GM12878 (cell line): ENCODE results near the gene OSBPL2. TPM values are rescaled to one million over a fixed set of nuclear protein-coding genes. Genes with fewer than 3 reads are reported as not detected.
A peak's percentile ranks its signal among the peaks of the same experiment; 100 is the strongest.

Experiments used
- ATAC-seq: fragments of 200-7000 bp; cut with Tn5 transposase; 3 replicates; pipeline ENCODE4 v1.9.1; 2020; ENCODE audit warnings: mild to moderate bottlenecking, moderate library complexity
- BruUV-seq: library from RNA; stranded (reverse); fragments of 400-500 nt; replicated peaks from 2 replicates; lab custom pipeline; 2021; lab: Mats Ljungman, UMichigan
- CTCF ChIA-PET: fragments of 300-600 bp; sonication (Branson Sonifier 250); formaldehyde crosslinking; extraction: SDS; loops from one replicate; lab custom pipeline; 2021; ENCODE audit warnings: inconsistent platforms; lab: Yijun Ruan, JAX
- POLR2A ChIA-PET: fragments of 350-600 bp; formaldehyde crosslinking; extraction: SDS; loops from one replicate; lab custom pipeline; 2021; ENCODE audit warnings: inconsistent platforms; lab: Charles Lee
- RAD21 ChIA-PET: fragments of 300-600 bp; sonication (Branson Sonifier 250); formaldehyde crosslinking; loops from one replicate; lab custom pipeline; 2023; ENCODE audit warnings: antibody characterized with exemption; ENCODE audit not compliant: unreplicated experiment; lab: Charles Lee
- SMC1A ChIA-PET: fragments of 300-600 bp; sonication (Branson Sonifier 250); formaldehyde crosslinking; loops from one replicate; lab custom pipeline; 2023; ENCODE audit not compliant: unreplicated experiment, uncharacterized antibody; lab: Charles Lee
- DNase-seq: peaks from one replicate; pipeline ENCODE4 v3.0.0-alpha.2; 2011; ENCODE audit warnings: low read depth, low spot score
- FAIRE-seq: peaks from 3 replicates; lab custom pipeline; 2011; peaks lifted over from hg19 to GRCh38; lab: Jason Lieb, UNC
- H2AFZ ChIP-seq: 2 replicates; pipeline ENCODE4 v1.6.0; 2011; ENCODE audit warnings: low read depth, low read length, control low read depth; ENCODE audit not compliant: control insufficient read depth
- H3K27ac ChIP-seq: 2 replicates; pipeline ENCODE4 v1.5.1; 2011; ENCODE audit warnings: control low read depth; ENCODE audit not compliant: control insufficient read depth, insufficient read depth
- H3K27me3 ChIP-seq, 2 experiments: replicated peaks in 1 of 2; 2 replicates each; pipeline versions ENCODE4 v1.6.0 to v1.6.1; 2011; ENCODE audit warnings: low read length in 1 of 2; ENCODE audit not compliant: control insufficient read depth in 2 of 2, insufficient read depth in 2 of 2
- H3K36me3 ChIP-seq, 2 experiments: 2 replicates each; pipeline ENCODE4 v1.5.1; 2011; ENCODE audit warnings: low read length in 1 of 2; ENCODE audit not compliant: control insufficient read depth in 2 of 2, insufficient read depth in 2 of 2
- H3K4me1 ChIP-seq: 2 replicates; pipeline ENCODE4 v1.6.1; 2011; ENCODE audit warnings: mild to moderate bottlenecking, low read length, moderate library complexity, mixed read lengths; ENCODE audit not compliant: control insufficient read depth, insufficient read depth
- H3K4me2 ChIP-seq: 2 replicates; pipeline ENCODE4 v1.6.0; 2011; ENCODE audit warnings: control low read depth; ENCODE audit not compliant: control insufficient read depth, insufficient read depth
- H3K4me3 ChIP-seq: fragments of 200-600 bp; sonication (generic); 2 replicates; pipeline ENCODE4 v1.5.1; 2016
- H3K79me2 ChIP-seq: 2 replicates; pipeline ENCODE4 v1.6.0; 2011; ENCODE audit warnings: low read length; ENCODE audit not compliant: control insufficient read depth, insufficient read depth
- H3K9ac ChIP-seq: 2 replicates; pipeline ENCODE4 v1.8.0; 2011; ENCODE audit warnings: low read length, control low read depth, mixed read lengths; ENCODE audit not compliant: control insufficient read depth, insufficient read depth
- H3K9me3 ChIP-seq: replicated peaks from 3 replicates; pipeline ENCODE4 v1.5.1; 2011; ENCODE audit warnings: mild to moderate bottlenecking, low read length; ENCODE audit not compliant: control insufficient read depth, insufficient read depth
- H4K20me1 ChIP-seq: 2 replicates; pipeline ENCODE4 v1.6.0; 2011; ENCODE audit not compliant: control insufficient read depth, insufficient read depth
- BHLHE40 ChIP-seq, 2 experiments: fragments of 450-650 bp in 1 of 2; IDR thresholded peaks; 2 replicates each; pipeline ENCODE4 v1.6.1; 2011 to 2017; ENCODE audit warnings: low read depth in 2 of 2, borderline replicate concordance in 1 of 2, improper control_type of control experiment in 1 of 2, low read length in 1 of 2, mild to moderate bottlenecking in 1 of 2
- CBX5 ChIP-seq: sonication (generic); IDR thresholded peaks from 2 replicates; pipeline ENCODE4 v1.6.1; 2016; ENCODE audit warnings: low read depth, moderate library complexity, mild to moderate bottlenecking, inconsistent platforms
- CHD2 ChIP-seq: IDR thresholded peaks from 2 replicates; pipeline ENCODE4 v1.6.1; 2011; ENCODE audit warnings: low read depth, low read length, improper control_type of control experiment, borderline replicate concordance
- MEF2B ChIP-seq: fragments of 450-650 bp; IDR thresholded peaks from 2 replicates; pipeline ENCODE4 v1.6.1; 2018; ENCODE audit warnings: mild to moderate bottlenecking, moderate library complexity; ENCODE audit not compliant: partially characterized antibody, poor library complexity, severe bottlenecking
- NR2C2 ChIP-seq: IDR thresholded peaks from 2 replicates; pipeline ENCODE4 v1.6.1; 2011; ENCODE audit warnings: borderline replicate concordance, low read depth; ENCODE audit not compliant: control insufficient read depth, insufficient read length
- NRF1 ChIP-seq: conservative IDR thresholded peaks from 2 replicates; pipeline ENCODE4 v1.6.1; 2011; ENCODE audit warnings: mild to moderate bottlenecking, low read depth, low read length, improper control_type of control experiment
- ZNF622 ChIP-seq: fragments of 450-650 bp; IDR thresholded peaks from 2 replicates; pipeline ENCODE4 v1.6.1; 2017; ENCODE audit warnings: mild to moderate bottlenecking, inconsistent platforms
- WGBS: methylation state at CpG from one replicate; pipeline ENCODE4 v1.1.6; 2016; ENCODE audit warnings: low lambda C conversion rate; ENCODE audit not compliant: insufficient replicate concordance, insufficient coverage; ENCODE audit errors: missing lambda C conversion rate; 5-methylcytosine and 5-hydroxymethylcytosine counted together
- in situ Hi-C: fragments of 300-500 bp; cut with MboI; formaldehyde crosslinking; loops from 9 replicates; pipeline ENCODE4 v1.14.3; 2018; ENCODE audit warnings: mixed read lengths
- intact Hi-C: fragments of 100-400 bp; cut with micrococcal nuclease; formaldehyde crosslinking; loops from one replicate; pipeline ENCODE4 v1.14.2; 2022; ENCODE audit not compliant: unreplicated experiment
- polyA plus RNA-seq, 11 experiments: library from polyadenylated mRNA; depleted of rRNA in 4 of 11; unstranded in 6 of 11; stranded (reverse) in 5 of 11; fragments of >200 nt; fragmentation: Nextera tagmentation in 4 of 11; fragmentation: Illumina TruSeq in 1 of 11; extraction: Ambion mirVana in 4 of 11; extraction: Trizol in 1 of 11; gene quantifications; 1 replicate in 1 of 11; 2 replicates in 10 of 11; pipeline versions ENCODE4 v1.2.1 to v1.2.3, GENCODE V29; 2011 to 2016; ENCODE audit warnings: inconsistent platforms in 2 of 11, missing spikeins in 2 of 11, low read depth in 1 of 11
- total RNA-seq, 4 experiments: library from RNA; depleted of rRNA in 3 of 4; stranded (reverse); fragments of >200 nt in 3 of 4; fragmentation: Illumina TruSeq in 1 of 4; extraction: Trizol in 1 of 4; gene quantifications; 2 replicates each; pipeline versions ENCODE4 v1.2.1 to v1.2.3, GENCODE V29; 2013 to 2021
- TF ChIP-seq, protein P1 (sequence below): fragments of 450-650 bp; formaldehyde crosslinking; IDR thresholded peaks from 2 replicates; pipeline ENCODE4 v1.4.0; 2022; ENCODE audit warnings: mild to moderate bottlenecking, moderate library complexity

Gene OSBPL2
- total and polyA plus RNA-seq, 10 of the 15 experiments (the other 5 are each of a cell fraction or from before 2014, with no cell fraction given) = 2.8 to 22.3 (median 14.7) TPM

DNA sequence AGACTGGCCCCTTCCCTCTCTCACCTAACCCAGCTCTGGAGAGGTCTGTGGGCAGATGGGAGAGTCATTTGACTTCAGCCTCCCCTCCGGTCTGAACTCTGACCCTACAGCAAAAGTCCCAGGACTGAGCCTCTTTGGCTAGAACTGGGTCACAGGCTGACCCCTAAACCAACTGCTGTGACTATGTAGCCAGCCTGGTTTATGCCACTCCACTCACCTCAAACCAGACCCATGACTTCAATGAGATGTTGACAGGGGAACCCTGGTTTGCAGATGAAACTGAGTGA is 864 bp upstream of the OSBPL2 start:
- H3K4me3 ChIP-seq = peak overlapping the region; percentile 32; the same call in 1 of the 2 replicates
- FAIRE-seq (peak; percentile 61), ATAC-seq (no peak), DNase-seq (no peak)
- peak overlapping the region; percentile 88 for H2AFZ ChIP-seq
- WGBS = 83% methylated on average over 1 of the region's 1 CpG
- BruUV-seq = no TSS peak
- SMC1A ChIA-PET = no interaction called here
- RAD21 ChIA-PET = no interaction called here
- no peaks in the 10 kb centered on the region for H3K36me3 ChIP-seq
- H3K9ac ChIP-seq = peak overlapping the region; percentile 42
- H3K79me2 ChIP-seq = peaks cover 18% of the 10 kb centered on the region
- H3K27me3 ChIP-seq = no peaks in the 10 kb centered on the region
- H3K4me2 ChIP-seq = peak overlapping the region; percentile 93
- TF ChIP-seq ZNF622 (no peak), MEF2B (no peak), CHD2 (no peak), NRF1 (no peak), BHLHE40 (IDR thresholded peaks at IDR 0.05; ENCODE audit: borderline replicate concordance in 1 of 2, low read depth in 2 of 2, low read length in 1 of 2) (no peak), CBX5 (no peak), NR2C2 (no peak)
- TF ChIP-seq, protein P1, sequence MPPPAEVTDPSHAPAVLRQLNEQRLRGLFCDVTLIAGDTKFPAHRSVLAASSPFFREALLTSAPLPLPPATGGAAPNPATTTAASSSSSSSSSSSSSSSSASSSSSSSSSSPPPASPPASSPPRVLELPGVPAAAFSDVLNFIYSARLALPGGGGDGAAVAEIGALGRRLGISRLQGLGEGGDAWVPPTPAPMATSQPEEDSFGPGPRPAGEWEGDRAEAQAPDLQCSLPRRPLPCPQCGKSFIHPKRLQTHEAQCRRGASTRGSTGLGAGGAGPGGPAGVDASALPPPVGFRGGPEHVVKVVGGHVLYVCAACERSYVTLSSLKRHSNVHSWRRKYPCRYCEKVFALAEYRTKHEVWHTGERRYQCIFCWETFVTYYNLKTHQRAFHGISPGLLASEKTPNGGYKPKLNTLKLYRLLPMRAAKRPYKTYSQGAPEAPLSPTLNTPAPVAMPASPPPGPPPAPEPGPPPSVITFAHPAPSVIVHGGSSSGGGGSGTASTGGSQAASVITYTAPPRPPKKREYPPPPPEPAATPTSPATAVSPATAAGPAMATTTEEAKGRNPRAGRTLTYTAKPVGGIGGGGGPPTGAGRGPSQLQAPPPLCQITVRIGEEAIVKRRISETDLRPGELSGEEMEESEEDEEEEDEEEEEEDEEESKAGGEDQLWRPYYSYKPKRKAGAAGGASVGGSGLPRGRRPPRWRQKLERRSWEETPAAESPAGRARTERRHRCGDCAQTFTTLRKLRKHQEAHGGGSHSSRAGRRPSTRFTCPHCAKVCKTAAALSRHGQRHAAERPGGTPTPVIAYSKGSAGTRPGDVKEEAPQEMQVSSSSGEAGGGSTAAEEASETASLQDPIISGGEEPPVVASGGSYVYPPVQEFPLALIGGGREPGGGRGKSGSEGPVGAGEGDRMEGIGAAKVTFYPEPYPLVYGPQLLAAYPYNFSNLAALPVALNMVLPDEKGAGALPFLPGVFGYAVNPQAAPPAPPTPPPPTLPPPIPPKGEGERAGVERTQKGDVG (CRISPR knock-in tag) = no peak
- H4K20me1 ChIP-seq = no peaks in the 10 kb centered on the region; the same call in 1 of the 2 replicates
- H3K4me1 ChIP-seq = peaks cover 12% of the 10 kb centered on the region
- intact Hi-C loops (no loop called here), in situ Hi-C loops (no loop called here)
- CTCF ChIA-PET = interaction anchor here (0.5 to 0.6 kb wide), 2 partner anchors 40 to 135 kb away, joined by 3 to 4 read pairs; no protein-coding TSS in a partner anchor
- no peaks in the 10 kb centered on the region; the same call in 2 of the 3 replicates for H3K9me3 ChIP-seq
- POLR2A ChIA-PET = no interaction called here
- H3K27ac ChIP-seq = no peak overlapping the region
